WTC11 (cell line): ENCODE measurements around the gene SLC30A3. TPM values are rescaled to one million over a fixed set of nuclear protein-coding genes. Genes with fewer than 3 reads are reported as not detected.

ENCODE experiments used
- ATAC-seq: fragments of 200-7000 bp; cut with Tn5 transposase; 2 replicates; pipeline ENCODE4 v1.10.0; 2021; ENCODE audit warnings: mild to moderate bottlenecking, moderate library complexity
- CTCF ChIA-PET: fragments of 300-600 bp; sonication (Branson Sonifier 250); formaldehyde crosslinking; loops from one replicate; lab custom pipeline; 2021; ENCODE audit warnings: antibody characterized with exemption; lab: Charles Lee
- POLR2A ChIA-PET: fragments of 350-600 bp; sonication (Branson Sonifier 250); formaldehyde crosslinking; loops from one replicate; lab custom pipeline; 2021; ENCODE audit warnings: antibody characterized with exemption; lab: Charles Lee
- DNase-seq: peaks from one replicate; pipeline ENCODE4 v3.0.0; 2021; ENCODE audit warnings: low spot score
- H3K27ac Mint-ChIP-seq: 2 replicates; pipeline ENCODE4 v1.8.0; 2021; ENCODE audit warnings: mixed read lengths
- H3K27me3 Mint-ChIP-seq: 2 replicates; pipeline ENCODE4 v1.8.0; 2021; ENCODE audit warnings: low read depth, mild to moderate bottlenecking, moderate library complexity, mixed read lengths
- H3K36me3 Mint-ChIP-seq: 2 replicates; pipeline ENCODE4 v1.8.0; 2021; ENCODE audit warnings: mixed read lengths
- H3K4me1 Mint-ChIP-seq: 2 replicates; pipeline ENCODE4 v1.8.0; 2022; ENCODE audit warnings: mixed read lengths
- H3K4me3 Mint-ChIP-seq: 2 replicates; pipeline ENCODE4 v1.8.0; 2021; ENCODE audit warnings: mild to moderate bottlenecking, moderate library complexity, mixed read lengths
- H3K9me3 Mint-ChIP-seq: 2 replicates; pipeline ENCODE4 v1.8.0; 2021; ENCODE audit warnings: mixed read lengths
- AR ChIP-seq: fragments of 250-450 bp; sonication (Bioruptor Pico); IDR thresholded peaks from 2 replicates; pipeline ENCODE4 v1.9.0; 2021; ENCODE audit warnings: mild to moderate bottlenecking
- CDX4 ChIP-seq: fragments of 250-450 bp; sonication (Bioruptor Pico); IDR thresholded peaks from 2 replicates; pipeline ENCODE4 v1.9.0; 2021; ENCODE audit warnings: moderate library complexity, mild to moderate bottlenecking, inconsistent platforms, borderline replicate concordance
- E2F1 ChIP-seq: sonication (generic); formaldehyde crosslinking; IDR thresholded peaks from 2 replicates; pipeline ENCODE4 v1.8.0; 2022; ENCODE audit warnings: mild to moderate bottlenecking, missing genetic modification reagents
- ESRRA ChIP-seq: sonication (generic); formaldehyde crosslinking; IDR thresholded peaks from 2 replicates; pipeline ENCODE4 v1.8.1; 2022; ENCODE audit warnings: mild to moderate bottlenecking, missing genetic modification reagents, borderline replicate concordance
- ETV6 ChIP-seq: sonication (generic); formaldehyde crosslinking; IDR thresholded peaks from 2 replicates; pipeline ENCODE4 v1.8.1; 2022; ENCODE audit warnings: mild to moderate bottlenecking, missing genetic modification reagents
- GABPB1 ChIP-seq: sonication (generic); formaldehyde crosslinking; IDR thresholded peaks from 2 replicates; pipeline ENCODE4 v1.8.1; 2023; ENCODE audit warnings: mild to moderate bottlenecking, missing genetic modification reagents
- MYBL2 ChIP-seq: sonication (generic); formaldehyde crosslinking; IDR thresholded peaks from 2 replicates; pipeline ENCODE4 v1.8.1; 2023; ENCODE audit warnings: mild to moderate bottlenecking, moderate library complexity, missing genetic modification reagents
- NFATC4 ChIP-seq: fragments of 250-450 bp; sonication (Bioruptor Pico); IDR thresholded peaks from 2 replicates; pipeline ENCODE4 v1.9.0; 2021; ENCODE audit warnings: mild to moderate bottlenecking
- TEAD4 ChIP-seq: sonication (generic); formaldehyde crosslinking; IDR thresholded peaks from 2 replicates; pipeline ENCODE4 v1.8.0; 2022; ENCODE audit warnings: mild to moderate bottlenecking, missing genetic modification reagents
- ZNF121 ChIP-seq: sonication (generic); formaldehyde crosslinking; IDR thresholded peaks from 2 replicates; pipeline ENCODE4 v1.8.0; 2023; ENCODE audit warnings: missing genetic modification reagents
- ZNF281 ChIP-seq: sonication (generic); formaldehyde crosslinking; IDR thresholded peaks from 2 replicates; pipeline ENCODE4 v1.8.0; 2023; ENCODE audit warnings: mild to moderate bottlenecking, missing genetic modification reagents
- ZNF512 ChIP-seq: sonication (generic); formaldehyde crosslinking; IDR thresholded peaks from 2 replicates; pipeline ENCODE4 v1.8.1; 2022; ENCODE audit warnings: missing genetic modification reagents, borderline replicate concordance
- ZNF532 ChIP-seq: fragments of 250-450 bp; sonication (Bioruptor Pico); IDR thresholded peaks from 2 replicates; pipeline ENCODE4 v1.9.0; 2021; ENCODE audit warnings: mild to moderate bottlenecking, borderline replicate concordance
- ZSCAN18 ChIP-seq: fragments of 250-450 bp; sonication (Bioruptor Pico); IDR thresholded peaks from 2 replicates; pipeline ENCODE4 v2.1.2; 2022; ENCODE audit warnings: mild to moderate bottlenecking, moderate library complexity
- total RNA-seq: library from RNA; stranded (reverse); gene quantifications from 3 replicates; pipeline ENCODE4 v1.2.3, GENCODE V29; 2021

Gene SLC30A3
- total RNA-seq, 1 experiment from 2014 or later = 8.9 TPM

- Mint-ChIP-seq H3K9me3 (no peaks in the 10 kb centered on the region), H3K4me3 (no peak overlapping the region), H3K36me3 (peaks cover 87% of the 10 kb centered on the region)
- no peak for DNase-seq
- TF ChIP-seq ZNF281 (CRISPR knock-in tag) = no peak
- no peak for TF ChIP-seq E2F1
- no peak for TF ChIP-seq NFATC4 (CRISPR knock-in tag)
- TF ChIP-seq ZSCAN18 (CRISPR knock-in tag) = no peak
- no peak for TF ChIP-seq TEAD4 (CRISPR knock-in tag)
- no peak for TF ChIP-seq ZNF512 (CRISPR knock-in tag)
- no peak for TF ChIP-seq MYBL2
- TF ChIP-seq ZNF121 = no peak
- no peak for TF ChIP-seq ETV6
- TF ChIP-seq ZNF532 (CRISPR knock-in tag) = no peak
- no peak for TF ChIP-seq AR (CRISPR knock-in tag)
- no peak for TF ChIP-seq CDX4 (CRISPR knock-in tag)
- TF ChIP-seq GABPB1 (CRISPR knock-in tag) = no peak
- TF ChIP-seq ESRRA (CRISPR knock-in tag) = no peak
- TF ChIP-seq, all 79 proteins: peak for 0
- ChIA-PET CTCF (interaction anchor here (1.5 kb wide), 1 partner anchor 39 kb away, joined by 4 read pairs; no protein-coding TSS in a partner anchor), POLR2A (no interaction called here)
- Mint-ChIP-seq H3K27ac (no peak overlapping the region), H3K4me1 (no peaks in the 10 kb centered on the region), H3K27me3 (no peaks in the 10 kb centered on the region)
- no peak for ATAC-seq
Observed at GRCh38 chr2:27240406-27240805, 22.4 kb downstream of the SLC30A3 start.
